HG02571 (cell line): Measurements from ENCODE around the gene CACNA1H.

Source experiments
- ATAC-seq: cut with Tn5 transposase; IDR thresholded peaks from one replicate; pipeline ENCODE4 v1.9.1; 2021; ENCODE audit warnings: mild to moderate bottlenecking, moderate library complexity; ENCODE audit not compliant: unreplicated experiment

The CACNA1H gene

GRCh38 chr16:1206326-1206725 is 53.4 kb downstream of the CACNA1H start:
- no peak for ATAC-seq

GRCh38 chr16:1206786-1207185 is 53.9 kb downstream of the CACNA1H start:
- ATAC-seq: no peak

- ATAC-seq: no peak
Measured at GRCh38 chr16:1208239-1208830, 55.4 kb downstream of the CACNA1H start.

- no peak for ATAC-seq
Measured at GRCh38 chr16:1209081-1209480, 56.2 kb downstream of the CACNA1H start.

- ATAC-seq: no peak
Measured at GRCh38 chr16:1210461-1210860, 57.6 kb downstream of the CACNA1H start.

- ATAC-seq: no peak
Measured at GRCh38 chr16:1211451-1212268, 58.8 kb downstream of the CACNA1H start.

- no peak for ATAC-seq
Measured at GRCh38 chr16:1212616-1213194, 59.8 kb downstream of the CACNA1H start.

GRCh38 chr16:1213231-1213630 is 60.3 kb downstream of the CACNA1H start:
- no peak for ATAC-seq

- ATAC-seq: no peak
Measured at GRCh38 chr16:1213796-1214372, 61.0 kb downstream of the CACNA1H start.

GRCh38 chr16:1214719-1215118 is 61.8 kb downstream of the CACNA1H start:
- no peak for ATAC-seq

GRCh38 chr16:1215574-1216295 is 62.8 kb downstream of the CACNA1H start:
- no peak for ATAC-seq

GRCh38 chr16:1216296-1216619 is 63.4 kb downstream of the CACNA1H start:
- no peak for ATAC-seq

GRCh38 chr16:1216681-1217400 is 63.9 kb downstream of the CACNA1H start:
- ATAC-seq: no peak

- ATAC-seq: no peak
Measured at GRCh38 chr16:1217526-1217925, 64.6 kb downstream of the CACNA1H start.

GRCh38 chr16:1218061-1218929 is 65.4 kb downstream of the CACNA1H start:
- no peak for ATAC-seq

- no peak for ATAC-seq
Measured at GRCh38 chr16:1218930-1219611, 66.2 kb downstream of the CACNA1H start.

GRCh38 chr16:1220098-1220728 is 67.3 kb downstream of the CACNA1H start:
- ATAC-seq: no peak

GRCh38 chr16:1220841-1221627 is 68.1 kb downstream of the CACNA1H start:
- no peak for ATAC-seq
